ENCODE data around the gene ATAD3C.

ATAD3C gene

DNA sequence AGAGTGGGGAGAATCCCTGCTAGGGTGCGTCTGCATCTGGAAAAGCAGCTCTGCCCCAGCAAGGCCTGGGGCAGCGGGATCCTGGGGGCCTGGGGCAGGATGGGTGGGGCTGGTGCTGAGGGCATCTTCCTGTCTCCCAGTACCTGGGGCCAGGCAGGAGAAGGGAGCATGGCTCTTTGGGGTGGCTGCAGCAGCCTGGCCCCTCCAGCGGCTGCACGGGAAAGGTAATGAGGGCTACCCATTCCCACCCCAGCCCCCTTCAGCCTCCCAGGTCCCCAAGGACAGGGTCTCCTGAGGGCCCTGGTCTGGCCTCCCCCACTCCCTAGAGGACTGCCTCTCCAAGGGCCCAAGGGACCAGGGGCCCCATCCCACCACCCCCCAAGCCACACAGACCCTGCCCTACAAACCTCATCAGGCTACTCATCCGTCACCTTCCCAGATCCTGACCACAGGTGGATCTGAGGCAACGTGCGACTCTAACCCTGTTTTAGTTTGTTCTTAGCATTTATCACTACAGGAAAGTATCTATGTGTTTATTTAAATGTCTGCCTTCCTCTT is 27.5 kb upstream of the ATAD3C start:
- no peak for DNase-seq
- Mint-ChIP-seq H3K27ac (peak overlapping the region; percentile 42), H3K36me3 (ENCODE audit: low read depth) (peaks cover 4% of the 10 kb centered on the region), H3K4me3 (no peak overlapping the region), H3K27me3 (ENCODE audit: low read depth, poor library complexity) (peaks cover 3% of the 10 kb centered on the region), H3K4me1 (peaks cover 67% of the 10 kb centered on the region), H3K9me3 (no peaks in the 10 kb centered on the region)
- TF ChIP-seq, protein P1, sequence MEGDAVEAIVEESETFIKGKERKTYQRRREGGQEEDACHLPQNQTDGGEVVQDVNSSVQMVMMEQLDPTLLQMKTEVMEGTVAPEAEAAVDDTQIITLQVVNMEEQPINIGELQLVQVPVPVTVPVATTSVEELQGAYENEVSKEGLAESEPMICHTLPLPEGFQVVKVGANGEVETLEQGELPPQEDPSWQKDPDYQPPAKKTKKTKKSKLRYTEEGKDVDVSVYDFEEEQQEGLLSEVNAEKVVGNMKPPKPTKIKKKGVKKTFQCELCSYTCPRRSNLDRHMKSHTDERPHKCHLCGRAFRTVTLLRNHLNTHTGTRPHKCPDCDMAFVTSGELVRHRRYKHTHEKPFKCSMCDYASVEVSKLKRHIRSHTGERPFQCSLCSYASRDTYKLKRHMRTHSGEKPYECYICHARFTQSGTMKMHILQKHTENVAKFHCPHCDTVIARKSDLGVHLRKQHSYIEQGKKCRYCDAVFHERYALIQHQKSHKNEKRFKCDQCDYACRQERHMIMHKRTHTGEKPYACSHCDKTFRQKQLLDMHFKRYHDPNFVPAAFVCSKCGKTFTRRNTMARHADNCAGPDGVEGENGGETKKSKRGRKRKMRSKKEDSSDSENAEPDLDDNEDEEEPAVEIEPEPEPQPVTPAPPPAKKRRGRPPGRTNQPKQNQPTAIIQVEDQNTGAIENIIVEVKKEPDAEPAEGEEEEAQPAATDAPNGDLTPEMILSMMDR (IDR thresholded peaks at IDR 0.05): no peak

DNA sequence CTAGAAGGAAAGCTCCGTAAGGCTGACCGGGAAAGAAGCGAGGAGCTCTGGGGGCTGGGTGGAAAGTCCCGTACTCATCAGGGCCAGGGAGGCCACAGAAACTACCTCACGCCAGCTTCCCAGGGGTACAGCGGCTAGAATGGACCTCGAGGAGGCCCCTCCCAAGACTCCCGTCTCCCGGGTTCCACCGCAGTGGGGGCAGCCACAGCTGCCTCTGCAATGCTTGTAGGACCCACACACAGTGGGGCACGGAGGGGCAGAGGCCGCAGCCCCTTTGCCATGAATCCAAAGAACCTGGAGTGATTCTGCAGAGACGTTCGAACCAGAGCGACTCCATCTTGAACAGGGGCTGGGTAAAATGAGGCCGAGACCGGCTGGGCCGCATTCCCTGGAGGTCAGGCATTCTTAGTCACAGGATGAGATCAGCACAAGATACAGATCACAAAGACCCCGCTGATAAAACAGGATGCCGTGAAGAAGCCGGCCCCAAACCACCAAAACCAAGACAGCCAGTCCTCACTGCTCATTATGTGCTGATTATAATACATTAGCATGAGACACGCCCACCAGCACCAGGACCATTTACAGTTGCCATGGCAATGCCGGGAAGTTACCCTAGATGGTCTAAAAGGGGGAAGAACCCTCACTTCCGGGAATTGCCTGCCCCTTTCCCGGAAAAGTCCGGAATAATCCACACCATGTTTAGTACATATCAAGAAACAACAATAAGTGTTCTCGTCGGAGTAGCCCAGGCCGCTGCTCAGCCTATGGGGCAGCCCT is 26.8 kb upstream of the ATAD3C start:
- peaks cover 60% of the 10 kb centered on the region for H3K4me1 Mint-ChIP-seq
- no peak overlapping the region for H3K4me3 Mint-ChIP-seq
- TF ChIP-seq, protein P1 (IDR thresholded peaks at IDR 0.05): no peak
- H3K27me3 Mint-ChIP-seq (ENCODE audit: low read depth, poor library complexity): peaks cover 3% of the 10 kb centered on the region
- H3K9me3 Mint-ChIP-seq: no peaks in the 10 kb centered on the region
- peak overlapping the region; percentile 57 for H3K27ac Mint-ChIP-seq
- H3K36me3 Mint-ChIP-seq (ENCODE audit: low read depth): peaks cover 2% of the 10 kb centered on the region
- no peak for DNase-seq

DNA sequence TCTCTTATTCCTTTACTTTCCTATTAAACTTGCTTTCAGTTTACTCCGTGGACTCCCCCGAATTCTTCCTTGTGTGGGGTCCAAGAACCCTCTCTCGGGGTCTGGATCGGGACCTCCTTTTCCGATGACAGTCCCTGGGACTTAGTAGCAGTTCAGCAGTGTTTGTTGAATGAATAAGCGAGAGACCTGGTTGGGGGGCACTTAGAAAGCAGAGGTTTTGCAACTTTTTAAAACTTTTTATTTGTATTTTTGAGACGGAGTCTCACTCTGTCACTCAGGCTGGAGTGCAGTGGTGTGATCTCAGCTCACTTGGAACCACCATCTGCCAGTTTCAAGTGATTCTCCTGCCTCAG is 26.3 kb upstream of the ATAD3C start:
- TF ChIP-seq, protein P1 (IDR thresholded peaks at IDR 0.05): no peak
- H3K36me3 Mint-ChIP-seq (ENCODE audit: low read depth): no peaks in the 10 kb centered on the region
- H3K27me3 Mint-ChIP-seq (ENCODE audit: low read depth, poor library complexity): peaks cover 3% of the 10 kb centered on the region
- H3K9me3 Mint-ChIP-seq: peaks cover under 1% of the 10 kb centered on the region
- peaks cover 55% of the 10 kb centered on the region for H3K4me1 Mint-ChIP-seq
- no peak for DNase-seq
- no peak overlapping the region for H3K4me3 Mint-ChIP-seq
- peak overlapping the region; percentile 57 for H3K27ac Mint-ChIP-seq

DNA sequence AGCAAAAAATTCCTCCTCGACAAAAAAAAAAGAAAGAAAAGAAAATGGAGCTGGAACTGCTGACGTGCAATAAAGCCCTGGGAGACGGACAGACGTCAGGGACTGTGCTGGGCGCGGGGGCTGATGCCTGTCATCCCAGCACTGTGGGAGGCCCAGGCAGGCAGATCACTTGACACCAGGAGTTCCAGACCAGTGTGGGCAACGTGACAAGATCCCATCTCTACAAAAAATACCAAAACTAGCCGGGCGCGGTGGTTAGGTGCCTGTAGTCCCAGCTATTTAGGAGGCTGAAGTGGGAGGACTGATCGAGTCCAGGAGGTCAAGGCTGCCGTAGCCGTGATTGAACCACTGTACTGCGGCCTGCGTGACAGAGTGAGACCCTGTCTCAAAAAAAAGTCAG is 24.8 kb upstream of the ATAD3C start:
- Mint-ChIP-seq H3K4me1 (peaks cover 51% of the 10 kb centered on the region), H3K9me3 (peaks cover 5% of the 10 kb centered on the region), H3K36me3 (ENCODE audit: low read depth) (no peaks in the 10 kb centered on the region), H3K27me3 (ENCODE audit: low read depth, poor library complexity) (peaks cover 3% of the 10 kb centered on the region), H3K4me3 (peak overlapping the region; percentile 41), H3K27ac (no peak overlapping the region)
- TF ChIP-seq, protein P1 (IDR thresholded peaks at IDR 0.05): no peak
- DNase-seq: no peak

DNA sequence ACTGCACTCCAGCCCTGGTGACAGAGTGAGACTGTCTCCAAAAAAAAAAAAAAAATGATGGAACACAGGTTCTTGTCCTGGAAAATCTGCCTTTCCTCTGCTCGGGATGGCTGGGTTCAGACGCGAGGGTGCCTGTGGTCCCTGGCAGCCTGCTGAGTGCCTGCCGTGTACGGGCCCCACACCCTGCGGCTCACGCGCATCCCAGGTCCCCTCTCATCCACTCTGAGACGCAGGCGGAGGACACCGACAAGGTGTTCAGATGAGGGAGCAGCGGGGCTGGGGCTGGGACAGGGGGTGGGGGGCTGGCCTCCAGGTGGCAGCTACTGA is 24.1 kb upstream of the ATAD3C start:
- Mint-ChIP-seq H3K9me3 (peaks cover 5% of the 10 kb centered on the region), H3K36me3 (ENCODE audit: low read depth) (no peaks in the 10 kb centered on the region), H3K4me3 (peak overlapping the region; percentile 41), H3K4me1 (peaks cover 58% of the 10 kb centered on the region), H3K27ac (no peak overlapping the region), H3K27me3 (ENCODE audit: low read depth, poor library complexity) (peaks cover 3% of the 10 kb centered on the region)
- DNase-seq: no peak
- TF ChIP-seq, protein P1 (IDR thresholded peaks at IDR 0.05): no peak
